HG02943 (cell line): ENCODE results near the gene EPOP.
"Not testable (repeated sequence)": the region's sequence is repeated elsewhere in the genome, so short reads cannot be mapped to it uniquely, and the experiment has no call there.

ENCODE experiments used
- ATAC-seq: cut with Tn5 transposase; IDR thresholded peaks from one replicate; pipeline ENCODE4 v1.9.1; 2021; ENCODE audit warnings: mild to moderate bottlenecking, low read depth, moderate library complexity; ENCODE audit not compliant: unreplicated experiment

The EPOP gene

DNA sequence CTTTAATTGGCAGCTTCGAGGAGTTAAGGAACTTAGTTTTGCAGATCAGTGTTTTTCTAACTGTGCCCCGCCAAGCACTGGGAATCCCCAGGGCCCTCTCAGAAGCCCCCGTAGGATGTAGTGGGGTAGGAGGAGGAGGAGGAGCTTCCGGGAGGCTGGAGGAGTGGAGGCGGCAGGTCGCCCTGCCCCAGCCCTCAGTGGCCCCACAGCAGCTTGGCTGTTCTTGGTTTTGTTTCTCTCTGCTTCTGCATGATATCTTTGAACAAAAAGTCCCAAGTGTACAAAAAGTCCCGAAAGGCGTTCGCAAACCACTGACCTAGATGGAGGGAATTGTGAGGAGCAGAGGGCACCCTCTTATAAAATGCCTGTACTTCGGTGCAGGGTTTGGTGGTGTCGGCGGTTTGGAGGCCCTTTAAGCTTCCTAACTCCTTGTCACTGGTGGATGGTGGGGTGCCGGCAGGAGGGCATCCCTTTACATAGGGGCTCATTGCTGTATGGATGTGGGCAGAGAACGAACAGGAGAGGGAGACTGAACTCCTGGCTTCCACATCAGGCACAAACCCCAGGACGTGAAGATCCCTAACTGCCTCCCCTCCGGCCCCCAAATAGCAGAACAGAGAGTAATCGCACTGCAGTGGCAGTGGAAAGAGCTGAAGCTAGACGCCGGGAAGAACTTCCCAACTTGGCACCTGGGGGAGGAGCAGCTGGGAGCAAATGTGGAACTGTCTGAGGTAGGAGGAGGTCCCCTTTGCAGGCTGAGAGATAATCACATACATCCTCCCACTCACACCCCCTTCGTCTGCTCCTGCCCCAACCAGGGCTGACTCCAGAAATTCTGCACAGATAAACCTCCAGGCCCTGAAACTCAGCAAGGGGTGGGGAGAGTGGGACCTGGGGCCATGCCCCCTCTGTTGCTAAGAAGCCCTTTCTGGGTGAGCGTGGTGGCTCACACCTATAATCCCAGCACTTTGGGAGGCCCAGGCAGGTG is 20.1 kb downstream of the EPOP start:
- ATAC-seq = no peak

DNA sequence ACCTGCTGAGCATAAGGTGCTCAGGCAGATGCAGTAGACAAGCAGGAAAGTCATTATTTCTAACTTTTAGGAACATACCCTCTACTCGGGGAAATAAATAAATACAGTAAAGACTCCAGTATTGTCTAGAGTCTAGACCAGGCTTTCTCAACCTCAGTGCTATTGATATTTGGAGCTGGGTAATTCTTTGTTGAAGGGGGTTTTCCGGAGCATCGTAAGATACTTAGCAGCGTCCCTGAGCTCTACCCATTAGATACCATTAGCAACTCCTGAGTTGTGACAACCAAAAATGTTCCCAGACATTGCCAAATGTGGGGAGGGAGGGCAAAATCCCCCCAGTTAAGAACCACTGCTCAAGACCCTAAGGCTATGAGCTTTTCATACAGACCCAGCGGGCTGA is 21.1 kb downstream of the EPOP start:
- ATAC-seq = no peak

DNA sequence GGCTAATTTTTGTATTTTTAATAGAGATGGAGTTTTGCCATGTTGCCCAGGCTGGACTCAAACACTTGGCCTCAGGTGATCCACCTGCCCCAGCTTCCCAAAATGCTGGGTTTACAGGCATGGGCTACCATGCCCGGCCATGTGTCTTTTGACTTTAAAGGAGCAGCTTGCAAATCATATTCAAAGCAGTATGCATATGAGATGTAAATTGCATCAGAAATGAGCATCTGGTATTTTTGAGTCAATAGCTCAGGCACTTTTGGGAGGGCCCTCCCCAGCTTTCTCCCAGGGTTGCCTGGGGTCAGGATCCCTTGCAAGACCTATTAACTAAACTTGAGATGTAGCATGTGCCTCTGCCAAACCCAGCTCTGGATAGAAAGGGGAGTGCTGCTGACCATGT is 21.5 kb downstream of the EPOP start:
- ATAC-seq = no peak

DNA sequence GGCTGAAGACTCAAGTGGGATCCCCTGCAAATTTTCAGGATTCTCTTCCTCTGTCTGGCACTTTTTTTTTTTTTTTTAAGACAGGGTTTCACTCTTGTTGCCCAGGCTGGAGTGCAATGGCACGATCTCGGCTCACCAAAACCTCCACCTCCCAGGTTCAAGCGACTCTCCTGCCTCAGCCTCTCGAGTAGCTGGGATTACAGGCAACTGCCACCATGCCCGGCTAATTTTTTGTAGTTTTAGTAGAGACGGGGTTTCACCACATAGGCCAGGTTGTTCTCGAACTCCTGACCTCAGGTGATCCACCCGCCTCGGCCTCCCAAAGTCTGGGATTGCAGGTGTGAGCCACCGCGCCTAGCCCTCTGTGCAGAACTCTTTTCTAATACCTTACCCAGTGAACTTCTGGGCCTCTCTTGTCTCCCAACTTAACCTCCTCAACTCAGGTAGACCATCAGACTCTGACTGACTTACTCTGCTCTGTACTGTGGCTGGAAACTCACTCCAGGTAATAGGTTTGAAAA is 24.0 kb downstream of the EPOP start:
- ATAC-seq = not testable (repeated sequence)

DNA sequence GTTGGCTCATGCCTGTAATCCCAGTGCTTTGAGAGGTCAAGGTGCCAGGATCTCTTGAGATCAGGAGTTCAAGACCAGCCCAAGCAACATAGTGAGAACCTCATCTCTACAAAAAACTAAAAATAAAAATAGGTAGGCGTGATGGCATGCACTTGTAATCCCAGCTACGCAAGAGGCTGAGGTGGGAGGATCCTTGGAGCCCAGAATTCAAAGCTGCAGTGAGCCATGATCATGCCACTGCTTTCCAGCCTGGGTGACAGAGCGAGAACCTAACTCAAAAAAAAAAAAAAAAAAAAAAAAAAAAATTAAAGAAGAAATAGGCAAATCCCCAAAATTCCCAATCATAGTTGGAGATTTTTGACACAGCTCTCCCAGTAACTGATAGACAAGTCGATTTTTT is 36.8 kb downstream of the EPOP start:
- no peak for ATAC-seq

DNA sequence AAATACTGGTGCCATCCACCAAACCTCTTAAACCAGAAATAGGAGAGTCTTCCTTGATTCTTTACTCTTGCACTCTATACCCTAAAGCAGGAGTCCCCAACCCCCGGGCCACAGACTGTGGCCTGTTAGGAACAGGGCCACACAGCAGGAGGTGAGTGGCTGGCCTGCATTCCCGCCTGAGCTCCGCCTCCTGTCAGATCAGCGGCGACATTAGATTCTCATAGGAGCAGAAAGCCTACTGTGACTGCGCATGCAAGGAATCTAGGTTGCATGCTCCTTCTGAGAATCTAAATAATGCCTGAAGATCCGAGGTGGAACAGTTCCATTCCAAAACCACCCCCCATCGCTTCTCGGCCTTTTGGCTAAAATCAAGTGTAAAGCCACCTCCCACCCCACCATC is 38.7 kb downstream of the EPOP start:
- ATAC-seq = no peak

DNA sequence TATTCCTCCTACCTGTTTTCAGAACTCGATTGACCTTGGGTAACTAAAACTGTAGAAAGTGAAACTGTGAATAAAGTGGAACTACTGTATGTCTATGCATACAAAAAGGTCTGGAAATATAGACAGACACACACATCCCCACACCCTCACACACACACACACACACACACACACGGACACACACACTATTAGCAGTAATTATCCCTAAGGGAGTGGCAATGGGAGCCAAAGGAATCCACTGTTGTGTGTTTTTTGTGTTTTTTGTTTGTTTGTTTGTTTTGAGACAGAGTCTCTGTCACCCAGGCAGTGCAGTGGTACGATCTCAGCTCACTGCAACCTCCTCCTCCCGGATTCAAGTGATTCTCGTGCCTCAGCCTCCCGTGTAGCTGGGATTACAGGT is 42.4 kb downstream of the EPOP start:
- ATAC-seq = no peak

DNA sequence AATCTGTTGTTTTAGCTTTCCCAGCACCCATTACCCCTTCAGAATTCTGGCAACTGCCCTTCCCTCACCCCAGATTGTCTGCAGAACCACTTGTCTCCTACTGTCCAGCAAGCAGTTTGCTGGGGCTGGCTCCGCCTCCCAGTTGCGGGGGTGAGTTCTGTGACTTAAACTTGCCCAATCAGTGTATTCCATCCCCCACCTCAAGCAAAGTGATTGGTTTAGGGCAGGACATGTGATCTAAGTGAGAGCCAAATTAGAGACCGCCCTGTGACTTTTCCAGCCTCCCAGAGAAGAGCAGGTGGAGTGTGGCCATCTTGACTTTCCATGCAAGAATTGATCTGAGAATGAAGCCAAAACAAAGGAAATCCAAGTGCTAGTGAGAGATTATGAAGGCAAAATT is 46.3 kb downstream of the EPOP start:
- no peak for ATAC-seq

DNA sequence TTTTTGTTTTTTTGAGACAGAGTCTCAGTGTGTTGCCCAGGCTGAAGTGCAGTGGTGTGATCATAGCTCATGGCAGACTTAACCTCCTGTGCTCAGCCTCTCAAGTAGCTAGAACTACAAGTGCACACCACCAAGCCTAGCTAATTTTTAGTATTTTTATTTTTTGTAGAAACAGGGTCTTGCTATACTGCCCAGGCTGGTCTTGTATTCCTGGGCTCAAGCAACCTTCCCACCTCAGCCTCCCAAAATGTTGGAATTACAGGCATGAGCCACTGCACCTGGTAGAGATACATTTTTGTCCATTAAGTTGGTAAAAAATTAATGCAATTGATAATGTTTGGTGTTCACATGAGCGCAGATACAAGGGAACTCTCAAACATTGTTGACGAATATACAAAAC is 46.8 kb downstream of the EPOP start:
- no peak for ATAC-seq

DNA sequence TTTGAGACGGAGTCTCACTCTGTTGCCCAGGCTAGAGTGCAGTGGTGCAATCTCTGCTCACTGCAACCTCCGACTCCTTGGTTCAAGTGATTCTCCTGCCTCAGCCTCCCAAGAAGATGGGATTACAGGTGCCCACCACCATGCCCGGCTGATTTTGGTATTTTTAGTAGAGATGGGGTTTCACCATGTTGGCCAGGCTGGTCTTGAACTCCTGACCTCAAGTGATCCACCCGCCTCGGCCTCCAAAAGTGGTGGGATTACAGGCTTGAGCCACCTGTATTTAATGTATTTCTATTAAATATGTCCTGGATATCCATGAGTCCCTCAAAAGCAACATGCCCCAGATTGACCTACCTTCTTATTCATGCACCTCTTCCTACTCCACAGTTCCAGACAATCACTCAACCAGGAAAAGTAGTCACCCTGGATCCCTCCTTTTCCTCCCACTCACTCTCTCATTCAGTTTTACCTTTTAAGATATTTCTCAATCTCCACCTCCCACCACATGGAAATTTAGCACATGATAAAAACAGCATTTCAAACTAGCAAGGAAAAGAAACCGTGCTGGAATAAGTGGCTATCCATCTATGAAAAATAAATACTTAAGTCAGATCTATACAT is 48.0 kb downstream of the EPOP start:
- ATAC-seq = not testable (repeated sequence)

DNA sequence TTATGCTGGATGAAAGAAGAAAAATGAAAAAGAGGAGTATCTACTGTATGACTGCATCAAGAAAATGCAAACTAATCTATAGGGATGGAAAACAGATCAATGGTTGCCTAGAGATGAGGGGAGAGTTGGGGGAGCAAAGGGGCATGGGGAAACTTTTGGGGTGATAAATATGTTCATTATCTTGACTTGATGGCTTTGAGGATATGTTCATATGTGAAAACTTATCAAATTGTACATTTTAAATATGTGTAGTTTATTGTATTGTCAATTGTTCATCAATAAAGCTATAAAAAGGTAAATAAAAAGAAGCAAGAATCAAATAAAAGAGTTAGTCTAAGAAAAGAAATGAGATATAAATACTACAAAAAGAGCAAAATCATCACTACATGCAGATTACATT is 49.3 kb downstream of the EPOP start:
- no peak for ATAC-seq

DNA sequence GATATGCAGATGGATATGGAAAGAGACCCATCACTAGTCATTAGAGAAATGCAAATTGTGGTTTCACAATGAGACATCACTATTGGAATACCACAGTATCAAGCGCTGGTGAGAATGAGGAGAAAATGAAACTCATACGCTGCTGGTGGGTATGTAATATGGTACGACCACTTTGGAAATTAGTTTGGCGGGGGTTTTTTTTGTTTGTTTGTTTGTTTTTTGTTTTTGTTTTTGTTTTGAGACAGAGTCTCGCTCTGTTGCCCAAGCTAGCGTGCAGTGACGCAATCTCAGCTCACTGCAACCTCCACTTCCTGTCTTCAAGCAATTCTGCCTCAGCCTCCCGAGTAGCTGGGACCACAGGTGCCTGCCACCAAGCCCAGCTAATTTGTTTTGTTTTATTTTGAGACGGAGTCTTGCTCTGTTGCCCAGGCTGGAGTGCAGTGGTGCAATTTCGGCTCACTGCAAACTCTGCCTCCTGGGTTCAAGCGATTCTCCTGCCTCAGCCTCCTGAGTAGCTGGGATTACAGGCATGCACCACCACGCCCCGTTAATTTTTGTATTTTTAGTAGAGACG is 49.9 kb downstream of the EPOP start:
- ATAC-seq = not testable (repeated sequence)
